ENCODE data around the gene TLCD1.

The TLCD1 gene

GRCh38 chr17:28712032-28712704, 13.9 kb downstream of the TLCD1 start:
- Histone ChIP-seq H3K9ac (ENCODE audit: low read depth in 1 of 2, low read length in 2 of 2) (peak overlapping the region in 1 of 2 donors; percentile 78), H3K27me3 (ENCODE audit: control insufficient read depth in 2 of 2, insufficient read depth in 2 of 2, low read length in 2 of 2) (peaks cover 0 to 6% of the 10 kb centered on the region in 2 donors), H3K4me1 (ENCODE audit: control insufficient read depth in 2 of 2, insufficient read depth in 2 of 2, low read length in 2 of 2) (peaks cover 21 to 31% of the 10 kb centered on the region in 2 donors), H3K36me3 (ENCODE audit: control insufficient read depth in 2 of 2, insufficient read depth in 2 of 2, low read length in 2 of 2) (no peaks in the 10 kb centered on the region), H3K9me3 (ENCODE audit: control insufficient read depth in 2 of 2, low read length in 2 of 2) (no peaks in the 10 kb centered on the region), H3K27ac (ENCODE audit: low read depth in 2 of 2, low read length in 2 of 2) (peak overlapping the region; percentile 90), H3K4me3 (ENCODE audit: low read length in 2 of 2) (peak overlapping the region; percentile 77 to 83)

- Histone ChIP-seq H3K4me1 (ENCODE audit: control insufficient read depth in 2 of 2, insufficient read depth in 2 of 2, low read length in 2 of 2) (peaks cover 18 to 27% of the 10 kb centered on the region in 2 donors), H3K27ac (ENCODE audit: low read depth in 2 of 2, low read length in 2 of 2) (peak within 1 kb of the TSS; percentile 90), H3K4me3 (ENCODE audit: low read length in 2 of 2) (peak within 1 kb of the TSS; percentile 81 to 83)
These were observed 14.4 kb downstream of the TLCD1 start, which contains the start of gene PROCA1 for GRCh38 chr17:28711723-28712031. Gene PROCA1 (minus strand): TSS chr17:28711888. CDS start chr17:28711660, 228 bp downstream.

GRCh38 chr17:28710861-28711722, 14.9 kb downstream of the TLCD1 start:
- peak overlapping the region; percentile 81 to 83 for H3K4me3 ChIP-seq (ENCODE audit: low read length in 2 of 2)
- no peaks in the 10 kb centered on the region for H3K36me3 ChIP-seq (ENCODE audit: control insufficient read depth in 2 of 2, insufficient read depth in 2 of 2, low read length in 2 of 2)

More at GRCh38 chr17:28711723-28712031, 14.4 kb downstream of the TLCD1 start, which contains the start of gene PROCA1:
- no peaks in the 10 kb centered on the region for H3K9me3 ChIP-seq (ENCODE audit: control insufficient read depth in 2 of 2, low read length in 2 of 2)
- peak within 1 kb of the TSS; percentile 76 to 78 for H3K9ac ChIP-seq (ENCODE audit: low read depth in 1 of 2, low read length in 2 of 2)
- H3K36me3 ChIP-seq (ENCODE audit: control insufficient read depth in 2 of 2, insufficient read depth in 2 of 2, low read length in 2 of 2): no peaks in the 10 kb centered on the region
- H3K27me3 ChIP-seq (ENCODE audit: control insufficient read depth in 2 of 2, insufficient read depth in 2 of 2, low read length in 2 of 2): peaks cover 0 to 6% of the 10 kb centered on the region in 2 donors

GRCh38 chr17:28707339-28707720, 18.7 kb downstream of the TLCD1 start:
- Histone ChIP-seq H3K27me3 (ENCODE audit: control insufficient read depth in 2 of 2, insufficient read depth in 2 of 2, low read length in 2 of 2) (no peaks in the 10 kb centered on the region), H3K4me1 (ENCODE audit: control insufficient read depth in 2 of 2, insufficient read depth in 2 of 2, low read length in 2 of 2) (peaks cover 16 to 17% of the 10 kb centered on the region in 2 donors)

More at GRCh38 chr17:28710861-28711722, 14.9 kb downstream of the TLCD1 start:
- peak overlapping the region; percentile 90 for H3K27ac ChIP-seq (ENCODE audit: low read depth in 2 of 2, low read length in 2 of 2)
- H3K27me3 ChIP-seq (ENCODE audit: control insufficient read depth in 2 of 2, insufficient read depth in 2 of 2, low read length in 2 of 2): peaks cover 0 to 6% of the 10 kb centered on the region in 2 donors
- H3K9me3 ChIP-seq (ENCODE audit: control insufficient read depth in 2 of 2, low read length in 2 of 2): no peaks in the 10 kb centered on the region
- peak overlapping the region; percentile 76 to 78 for H3K9ac ChIP-seq (ENCODE audit: low read depth in 1 of 2, low read length in 2 of 2)
- peaks cover 16 to 23% of the 10 kb centered on the region in 2 donors for H3K4me1 ChIP-seq (ENCODE audit: control insufficient read depth in 2 of 2, insufficient read depth in 2 of 2, low read length in 2 of 2)

GRCh38 chr17:28706471-28707338, 19.3 kb downstream of the TLCD1 start:
- H3K4me3 ChIP-seq (ENCODE audit: low read length in 2 of 2): no peak overlapping the region
- no peak overlapping the region for H3K9ac ChIP-seq (ENCODE audit: low read depth in 1 of 2, low read length in 2 of 2)
- no peaks in the 10 kb centered on the region for H3K9me3 ChIP-seq (ENCODE audit: control insufficient read depth in 2 of 2, low read length in 2 of 2)
- H3K4me1 ChIP-seq (ENCODE audit: control insufficient read depth in 2 of 2, insufficient read depth in 2 of 2, low read length in 2 of 2): peaks cover 12 to 15% of the 10 kb centered on the region in 2 donors
- no peak overlapping the region for H3K27ac ChIP-seq (ENCODE audit: low read depth in 2 of 2, low read length in 2 of 2)
- peaks cover 17 to 28% of the 10 kb centered on the region in 2 donors for H3K36me3 ChIP-seq (ENCODE audit: control insufficient read depth in 2 of 2, insufficient read depth in 2 of 2, low read length in 2 of 2)
- no peaks in the 10 kb centered on the region for H3K27me3 ChIP-seq (ENCODE audit: control insufficient read depth in 2 of 2, insufficient read depth in 2 of 2, low read length in 2 of 2)

More at GRCh38 chr17:28707339-28707720, 18.7 kb downstream of the TLCD1 start:
- Histone ChIP-seq H3K4me3 (ENCODE audit: low read length in 2 of 2) (no peak overlapping the region), H3K9me3 (ENCODE audit: control insufficient read depth in 2 of 2, low read length in 2 of 2) (no peaks in the 10 kb centered on the region), H3K9ac (ENCODE audit: low read depth in 1 of 2, low read length in 2 of 2) (no peak overlapping the region), H3K27ac (ENCODE audit: low read depth in 2 of 2, low read length in 2 of 2) (no peak overlapping the region), H3K36me3 (ENCODE audit: control insufficient read depth in 2 of 2, insufficient read depth in 2 of 2, low read length in 2 of 2) (peaks cover 10 to 22% of the 10 kb centered on the region in 2 donors)

GRCh38 chr17:28705728-28706334, 20.2 kb downstream of the TLCD1 start:
- H3K36me3 ChIP-seq (ENCODE audit: control insufficient read depth in 2 of 2, insufficient read depth in 2 of 2, low read length in 2 of 2): peaks cover 25 to 37% of the 10 kb centered on the region in 2 donors
- no peak overlapping the region for H3K4me3 ChIP-seq (ENCODE audit: low read length in 2 of 2)
- H3K9ac ChIP-seq (ENCODE audit: low read depth in 1 of 2, low read length in 2 of 2): no peak overlapping the region

DNA sequence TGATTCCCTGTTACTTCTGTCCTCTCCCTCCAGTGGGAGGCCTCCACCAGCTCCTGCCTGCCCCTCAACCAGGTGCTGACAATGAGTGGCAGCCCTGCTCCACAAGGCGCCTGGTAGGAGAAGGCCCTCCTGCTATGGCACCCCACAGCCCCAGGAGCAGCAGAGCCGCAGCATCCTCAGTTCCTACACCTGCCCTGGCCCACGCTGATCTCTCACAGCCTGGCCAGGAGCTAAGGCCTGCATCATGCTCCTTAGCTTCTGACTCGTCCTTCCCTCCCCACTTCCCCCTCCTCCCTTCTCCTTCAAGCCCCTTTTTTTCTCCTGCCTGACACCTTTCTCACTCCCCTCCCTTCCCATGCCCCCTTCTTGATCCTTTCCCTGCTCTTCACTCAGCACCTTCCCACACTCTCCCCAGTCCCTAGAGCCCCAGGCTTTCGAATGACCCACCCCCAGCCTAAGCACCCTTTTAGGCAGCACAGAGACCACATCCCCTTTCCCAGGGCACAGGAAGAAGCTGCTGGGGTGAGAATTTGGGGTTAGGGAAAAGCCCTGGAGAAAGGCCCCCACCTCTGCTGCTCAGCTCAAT, 20.9 kb downstream of the TLCD1 start:
- H3K27ac ChIP-seq (ENCODE audit: low read depth in 2 of 2, low read length in 2 of 2): no peak overlapping the region
- peaks cover 32 to 43% of the 10 kb centered on the region in 2 donors for H3K36me3 ChIP-seq (ENCODE audit: control insufficient read depth in 2 of 2, insufficient read depth in 2 of 2, low read length in 2 of 2)

More at GRCh38 chr17:28705728-28706334, 20.2 kb downstream of the TLCD1 start:
- H3K27ac ChIP-seq (ENCODE audit: low read depth in 2 of 2, low read length in 2 of 2): no peak overlapping the region
- H3K4me1 ChIP-seq (ENCODE audit: control insufficient read depth in 2 of 2, insufficient read depth in 2 of 2, low read length in 2 of 2): peaks cover 9 to 12% of the 10 kb centered on the region in 2 donors
- H3K27me3 ChIP-seq (ENCODE audit: control insufficient read depth in 2 of 2, insufficient read depth in 2 of 2, low read length in 2 of 2): no peaks in the 10 kb centered on the region
- H3K9me3 ChIP-seq (ENCODE audit: control insufficient read depth in 2 of 2, low read length in 2 of 2): no peaks in the 10 kb centered on the region

GRCh38 chr17:28704219-28704858, 21.7 kb downstream of the TLCD1 start:
- H3K27ac ChIP-seq (ENCODE audit: low read depth in 2 of 2, low read length in 2 of 2): no peak overlapping the region
- no peaks in the 10 kb centered on the region for H3K9me3 ChIP-seq (ENCODE audit: control insufficient read depth in 2 of 2, low read length in 2 of 2)
- peaks cover 40 to 52% of the 10 kb centered on the region in 2 donors for H3K36me3 ChIP-seq (ENCODE audit: control insufficient read depth in 2 of 2, insufficient read depth in 2 of 2, low read length in 2 of 2)

More for the DNA sequence above, 20.9 kb downstream of the TLCD1 start:
- Histone ChIP-seq H3K4me1 (ENCODE audit: control insufficient read depth in 2 of 2, insufficient read depth in 2 of 2, low read length in 2 of 2) (peaks cover 5 to 8% of the 10 kb centered on the region in 2 donors), H3K9me3 (ENCODE audit: control insufficient read depth in 2 of 2, low read length in 2 of 2) (no peaks in the 10 kb centered on the region), H3K27me3 (ENCODE audit: control insufficient read depth in 2 of 2, insufficient read depth in 2 of 2, low read length in 2 of 2) (no peaks in the 10 kb centered on the region), H3K4me3 (ENCODE audit: low read length in 2 of 2) (no peak overlapping the region), H3K9ac (ENCODE audit: low read depth in 1 of 2, low read length in 2 of 2) (no peak overlapping the region)

More at GRCh38 chr17:28704219-28704858, 21.7 kb downstream of the TLCD1 start:
- H3K27me3 ChIP-seq (ENCODE audit: control insufficient read depth in 2 of 2, insufficient read depth in 2 of 2, low read length in 2 of 2): no peaks in the 10 kb centered on the region
- H3K4me3 ChIP-seq (ENCODE audit: low read length in 2 of 2): no peak overlapping the region
- peaks cover 1 to 4% of the 10 kb centered on the region in 2 donors for H3K4me1 ChIP-seq (ENCODE audit: control insufficient read depth in 2 of 2, insufficient read depth in 2 of 2, low read length in 2 of 2)
- H3K9ac ChIP-seq (ENCODE audit: low read depth in 1 of 2, low read length in 2 of 2): no peak overlapping the region
